Erythroblast (primary cell): ENCODE measurements around the gene COL2A1.

Experiments
- GATA1 ChIP-seq: IDR thresholded peaks from 2 replicates; pipeline ENCODE4 v1.6.1; 2011; ENCODE audit warnings: low read depth, mild to moderate bottlenecking, control low read depth, low read length, moderate library complexity
- POLR2A ChIP-seq: IDR thresholded peaks from 2 replicates; pipeline ENCODE4 v1.6.1; 2011; ENCODE audit warnings: mild to moderate bottlenecking, low read length

DNA sequence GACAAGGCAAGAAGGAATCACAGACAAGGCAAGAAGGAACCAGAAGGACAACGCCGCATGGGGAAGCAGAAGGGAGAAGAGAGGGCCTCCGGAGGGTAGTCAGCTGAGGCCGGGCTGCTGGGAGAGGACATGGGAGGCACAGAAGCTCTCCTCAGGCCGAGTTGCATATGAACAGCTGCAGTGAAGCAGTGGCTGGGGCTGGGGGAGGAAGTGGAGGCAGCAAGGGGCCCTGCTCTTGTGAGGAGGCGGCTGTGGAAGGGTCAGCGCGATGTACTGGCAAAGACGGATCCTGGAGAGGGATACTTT, 62.8 kb downstream of the COL2A1 start:
- TF ChIP-seq POLR2A, result no peak
- TF ChIP-seq GATA1, result no peak
